WTC11 (cell line): ENCODE results near the gene DYNC1I1.

Source experiments
- ATF3 ChIP-seq: sonication (generic); formaldehyde crosslinking; conservative IDR thresholded peaks from 2 replicates; pipeline ENCODE4 v1.8.1; 2022; ENCODE audit warnings: mild to moderate bottlenecking, missing genetic modification reagents
- CBFB ChIP-seq: sonication (generic); formaldehyde crosslinking; IDR thresholded peaks from 2 replicates; pipeline ENCODE4 v1.8.1; 2022; ENCODE audit warnings: mild to moderate bottlenecking, low read depth, missing genetic modification reagents
- CREM ChIP-seq: sonication (generic); formaldehyde crosslinking; IDR thresholded peaks from 2 replicates; pipeline ENCODE4 v1.8.1; 2022; ENCODE audit warnings: mild to moderate bottlenecking, missing genetic modification reagents, moderate library complexity
- CTCF ChIP-seq: fragments of 200-600 bp; IDR thresholded peaks from 2 replicates; pipeline ENCODE4 v1.8.0; 2022; ENCODE audit warnings: antibody characterized with exemption
- FOXP1 ChIP-seq: sonication (generic); formaldehyde crosslinking; IDR thresholded peaks from 2 replicates; pipeline ENCODE4 v1.8.0; 2022; ENCODE audit warnings: missing genetic modification reagents, mild to moderate bottlenecking, moderate library complexity, borderline replicate concordance
- NFYB ChIP-seq: sonication (generic); formaldehyde crosslinking; conservative IDR thresholded peaks from 2 replicates; pipeline ENCODE4 v1.8.0; 2022; ENCODE audit warnings: low read depth, missing genetic modification reagents
- ZNF232 ChIP-seq: sonication (generic); formaldehyde crosslinking; IDR thresholded peaks from 2 replicates; pipeline ENCODE4 v1.8.0; 2022; ENCODE audit warnings: mild to moderate bottlenecking, missing genetic modification reagents
- TF ChIP-seq, protein P1 (sequence below): sonication (generic); formaldehyde crosslinking; IDR thresholded peaks from 2 replicates; pipeline ENCODE4 v1.8.0; 2022; ENCODE audit warnings: mild to moderate bottlenecking, missing genetic modification reagents
- TF ChIP-seq, protein P2 (sequence below): sonication (generic); formaldehyde crosslinking; IDR thresholded peaks from 2 replicates; pipeline ENCODE4 v1.8.1; 2023; ENCODE audit warnings: mild to moderate bottlenecking, missing genetic modification reagents, moderate library complexity

- TF ChIP-seq ATF3 (no peak), CTCF (no peak), FOXP1 (CRISPR knock-in tag) (no peak), CREM (CRISPR knock-in tag) (no peak), CBFB (CRISPR knock-in tag) (no peak), NFYB (CRISPR knock-in tag) (no peak), ZNF232 (CRISPR knock-in tag) (no peak)
- TF ChIP-seq, protein P1, sequence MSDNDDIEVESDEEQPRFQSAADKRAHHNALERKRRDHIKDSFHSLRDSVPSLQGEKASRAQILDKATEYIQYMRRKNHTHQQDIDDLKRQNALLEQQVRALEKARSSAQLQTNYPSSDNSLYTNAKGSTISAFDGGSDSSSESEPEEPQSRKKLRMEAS (CRISPR knock-in tag) = no peak
- TF ChIP-seq, protein P2, sequence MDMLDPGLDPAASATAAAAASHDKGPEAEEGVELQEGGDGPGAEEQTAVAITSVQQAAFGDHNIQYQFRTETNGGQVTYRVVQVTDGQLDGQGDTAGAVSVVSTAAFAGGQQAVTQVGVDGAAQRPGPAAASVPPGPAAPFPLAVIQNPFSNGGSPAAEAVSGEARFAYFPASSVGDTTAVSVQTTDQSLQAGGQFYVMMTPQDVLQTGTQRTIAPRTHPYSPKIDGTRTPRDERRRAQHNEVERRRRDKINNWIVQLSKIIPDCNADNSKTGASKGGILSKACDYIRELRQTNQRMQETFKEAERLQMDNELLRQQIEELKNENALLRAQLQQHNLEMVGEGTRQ (CRISPR knock-in tag) = no peak
Measured at GRCh38 chr7:95736635-95737034, 35.7 kb upstream of the DYNC1I1 start.
